ENCODE measurements around the gene NPSR1.
"Not testable (repeated sequence)": the region's sequence is repeated elsewhere in the genome, so short reads cannot be mapped to it uniquely, and the experiment has no call there.

Gene NPSR1

DNA sequence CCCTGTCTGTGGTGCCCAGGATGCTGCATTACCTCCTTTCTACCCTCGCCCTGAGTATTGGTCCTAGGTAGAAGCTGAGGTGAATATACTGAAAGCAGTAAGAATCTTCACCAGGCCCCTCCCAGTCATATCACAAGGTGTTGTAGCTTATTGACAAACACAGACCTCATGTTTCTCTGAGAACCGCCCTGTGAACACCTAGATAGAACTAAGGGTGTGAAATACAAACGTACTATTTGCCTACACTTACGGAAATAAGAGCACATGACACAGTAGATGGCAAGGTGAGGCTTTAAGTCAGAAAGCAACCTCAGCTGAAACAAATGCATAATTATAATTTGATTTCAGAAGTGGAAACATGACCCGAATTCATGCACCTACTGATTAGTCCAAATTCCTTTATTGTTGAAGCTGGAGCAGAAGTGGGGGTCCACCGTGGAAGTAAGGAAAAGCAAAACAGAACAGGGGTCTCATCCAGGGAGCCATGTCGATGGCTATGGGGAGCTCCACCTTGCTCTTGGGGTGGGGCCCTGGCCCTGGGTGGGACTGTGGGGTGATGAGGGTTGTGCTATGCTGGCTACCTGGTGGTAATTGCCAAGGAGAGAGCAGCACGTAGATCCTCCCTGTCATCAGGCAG, at the start of gene NPSR1:
TSS of gene NPSR1 (plus strand) at position 587 of the 637 bp plus-strand sequence. CDS start 195 bp downstream, outside the sequence.
- no peak for DNase-seq (ENCODE audit: low read depth)

DNA sequence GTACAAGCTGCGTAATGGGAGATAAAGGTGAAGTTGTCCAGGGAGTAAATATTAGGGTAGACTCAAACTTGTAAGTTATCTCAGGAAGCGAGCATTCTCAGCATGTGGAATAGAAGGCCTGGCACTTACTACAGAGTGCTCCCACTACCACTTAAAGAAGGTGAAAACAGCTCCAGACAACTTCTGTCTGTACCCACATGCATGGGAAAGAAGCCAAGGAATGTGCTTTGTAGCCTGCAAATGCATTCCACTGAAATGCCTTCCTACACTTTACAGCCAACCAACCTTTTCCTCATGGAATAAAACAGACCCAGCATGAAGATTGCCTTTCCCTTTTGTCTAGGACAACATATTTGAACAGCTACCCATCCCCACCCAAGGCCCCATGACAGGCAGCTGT, 45.4 kb upstream of the NPSR1 start:
- DNase-seq (ENCODE audit: low read depth): no peak

GRCh38 chr7:34620425-34620824, 37.6 kb upstream of the NPSR1 start:
- no peak for DNase-seq (ENCODE audit: low read depth)

- DNase-seq (ENCODE audit: low read depth): no peak
Observed at GRCh38 chr7:34622182-34622581, 35.8 kb upstream of the NPSR1 start.

DNA sequence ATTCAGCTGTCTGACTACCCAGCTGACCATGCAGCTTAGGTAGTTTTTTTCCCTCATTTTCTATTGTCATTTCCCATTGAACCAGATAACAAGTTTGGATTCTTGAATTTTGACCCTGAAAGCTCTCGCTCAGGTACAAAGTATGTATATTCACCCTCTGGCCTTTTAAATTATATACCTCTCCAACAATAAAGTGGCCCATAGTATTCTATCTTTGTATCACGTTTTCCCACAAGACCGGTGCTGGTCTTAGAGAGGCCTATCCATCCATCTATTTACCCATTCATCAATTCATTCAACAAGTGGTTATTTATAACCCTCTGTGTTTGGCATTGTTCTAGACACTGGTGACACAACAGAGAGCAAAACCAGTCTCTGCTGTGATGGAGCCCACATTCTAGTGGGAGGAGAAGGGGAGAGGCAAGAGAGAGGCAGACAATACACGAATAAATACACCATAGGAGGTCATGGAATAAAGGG, 35.2 kb upstream of the NPSR1 start:
- DNase-seq (ENCODE audit: low read depth): no peak

GRCh38 chr7:34628618-34629017, 29.4 kb upstream of the NPSR1 start:
- DNase-seq (ENCODE audit: low read depth): not testable (repeated sequence)

DNA sequence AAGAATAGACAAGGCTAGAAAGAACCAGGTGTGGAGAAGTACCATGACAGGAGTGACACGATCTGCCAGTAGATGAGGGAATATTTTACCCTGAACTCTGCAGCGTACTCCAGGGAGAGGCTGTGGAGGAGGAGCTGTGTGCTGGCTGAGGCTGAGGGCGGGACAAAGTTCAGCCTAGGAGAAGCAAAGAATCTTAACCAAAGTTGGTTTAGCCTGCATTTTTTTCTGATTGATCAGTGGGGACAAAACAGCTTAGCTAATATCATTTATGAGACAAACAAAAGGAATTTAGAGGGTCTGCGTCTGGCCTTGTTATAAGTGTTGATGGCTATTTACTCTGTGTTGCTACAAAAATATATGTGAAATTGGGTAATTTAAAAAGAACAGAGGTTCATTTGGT, 5.2 kb upstream of the NPSR1 start:
- DNase-seq (ENCODE audit: low read depth): no peak

DNA sequence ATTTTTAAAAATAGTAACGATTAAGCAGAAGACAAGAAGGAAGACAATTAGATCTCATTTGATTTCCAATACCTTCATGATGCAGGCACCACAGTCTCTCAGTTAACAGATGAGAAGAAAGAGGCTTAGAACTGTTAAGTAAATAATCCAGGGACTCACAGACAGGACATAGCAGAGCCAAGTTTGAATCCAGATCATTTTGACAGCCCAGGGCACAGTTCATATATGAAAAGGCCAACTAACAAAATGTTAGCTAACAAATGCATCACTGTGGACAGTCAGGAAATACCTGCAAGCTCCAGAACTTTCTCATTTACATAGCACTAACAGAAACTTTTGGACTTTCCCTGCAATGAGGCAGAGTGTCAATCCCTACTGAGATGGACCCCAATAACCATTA, 4.2 kb upstream of the NPSR1 start:
- DNase-seq (ENCODE audit: low read depth): no peak

GRCh38 chr7:34655384-34655783, 2.6 kb upstream of the NPSR1 start:
- DNase-seq (ENCODE audit: low read depth): no peak

DNA sequence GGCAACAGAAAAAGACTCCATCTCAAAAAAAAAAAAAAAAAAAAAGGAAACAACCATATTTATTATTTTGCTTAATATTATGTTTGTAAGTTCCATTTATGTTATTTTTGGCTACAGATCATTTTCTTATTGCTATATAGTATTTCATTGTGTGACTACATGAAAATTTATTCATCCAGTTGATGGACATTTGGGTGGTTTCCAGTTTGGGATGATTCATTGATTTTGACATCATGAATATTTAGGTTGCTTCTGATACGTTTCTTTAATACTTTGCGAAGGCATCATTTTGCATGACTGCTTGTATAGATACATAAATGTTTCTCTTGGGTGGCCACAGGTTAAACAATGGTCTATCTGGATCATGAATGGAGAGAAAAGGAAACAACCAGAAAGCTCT, 2.0 kb upstream of the NPSR1 start:
- no peak for DNase-seq (ENCODE audit: low read depth)

DNA sequence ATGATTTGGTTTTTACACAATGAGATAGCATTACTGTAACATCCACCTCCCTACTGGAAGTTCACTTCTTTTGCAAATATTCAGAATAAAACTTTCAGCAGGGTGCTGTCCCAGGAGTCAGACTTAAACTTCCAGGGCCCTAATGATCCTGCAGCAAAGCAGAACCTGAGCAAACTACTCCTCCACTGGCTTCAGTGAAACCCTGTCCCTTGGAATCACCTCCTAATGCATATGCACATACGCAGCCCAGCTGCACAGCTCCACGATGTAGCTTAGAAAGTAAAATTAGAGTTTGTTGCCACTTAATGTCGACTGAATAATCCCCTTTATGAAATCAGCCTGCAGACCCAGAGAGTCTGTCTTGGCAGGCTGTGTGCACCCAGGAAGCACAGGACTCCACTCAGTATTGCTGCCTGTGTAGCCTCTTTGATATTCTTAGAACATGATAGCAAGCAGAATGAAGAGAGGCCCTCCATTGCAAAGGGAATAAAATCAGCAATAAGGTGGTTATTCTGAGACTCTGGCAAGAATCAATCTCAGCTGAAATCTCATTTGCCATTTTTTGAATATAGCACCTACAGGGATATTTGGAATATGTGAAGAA, 1.6 kb downstream of the NPSR1 start:
- DNase-seq (ENCODE audit: low read depth): no peak

- DNase-seq (ENCODE audit: low read depth): no peak
Observed at GRCh38 chr7:34662058-34662708, 4.2 kb downstream of the NPSR1 start.

DNA sequence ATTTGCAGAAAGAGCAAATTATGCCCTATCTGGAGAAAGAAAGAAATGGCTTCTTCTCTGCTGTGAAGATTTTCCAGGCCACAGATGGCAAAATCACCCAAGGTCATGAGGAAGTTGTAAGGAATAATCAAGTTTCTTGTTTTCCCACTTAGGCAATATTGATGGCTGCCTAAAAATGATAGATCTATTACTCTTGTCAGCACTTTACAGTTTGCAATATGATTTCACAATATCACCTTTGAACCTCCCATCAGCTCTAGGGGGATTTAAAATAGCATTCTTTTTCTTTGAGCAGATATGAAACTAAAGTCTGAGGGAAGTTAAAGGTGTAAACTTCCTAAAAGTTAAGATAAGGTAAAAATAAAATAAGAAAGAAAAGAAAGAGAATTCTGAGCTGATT, 6.7 kb downstream of the NPSR1 start:
- DNase-seq (ENCODE audit: low read depth): no peak

DNA sequence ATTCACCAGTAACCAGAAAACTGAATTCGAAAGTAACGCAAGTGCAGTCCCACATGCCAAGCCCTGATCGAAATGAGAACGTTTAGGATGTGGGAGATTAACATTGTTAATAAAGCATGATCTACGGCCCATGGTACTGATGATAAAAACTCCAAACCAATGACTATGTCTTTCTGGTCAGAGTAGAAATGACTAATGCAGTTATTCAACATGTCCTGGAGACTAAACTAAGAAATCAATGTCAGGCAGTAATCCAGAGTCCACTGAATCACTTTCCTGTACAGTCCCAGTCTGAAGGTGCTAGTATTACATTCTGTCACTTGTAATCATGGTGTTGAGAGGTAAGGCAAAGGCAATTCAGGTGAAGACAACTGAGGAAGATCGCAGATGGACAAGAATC, 14.4 kb downstream of the NPSR1 start:
- no peak for DNase-seq (ENCODE audit: low read depth)

DNA sequence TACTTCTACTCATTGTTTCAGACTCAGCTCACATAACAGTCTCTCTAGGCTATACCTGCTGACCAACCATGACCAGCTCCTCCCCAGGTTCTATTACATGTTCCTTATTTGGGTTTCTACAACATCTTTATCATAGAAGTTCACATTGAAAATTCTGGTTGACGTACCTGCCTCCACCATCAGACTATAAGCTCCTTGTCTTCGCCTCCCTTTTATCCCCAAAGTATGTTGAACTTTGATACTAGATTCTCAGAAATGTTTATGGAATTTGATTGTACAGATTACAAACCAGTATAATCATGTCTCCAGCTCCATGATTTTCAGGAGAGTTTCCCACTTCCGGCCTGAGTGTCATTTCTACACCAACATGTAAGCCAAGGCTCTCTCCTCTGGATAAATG, 15.0 kb downstream of the NPSR1 start:
- no peak for DNase-seq (ENCODE audit: low read depth)

DNA sequence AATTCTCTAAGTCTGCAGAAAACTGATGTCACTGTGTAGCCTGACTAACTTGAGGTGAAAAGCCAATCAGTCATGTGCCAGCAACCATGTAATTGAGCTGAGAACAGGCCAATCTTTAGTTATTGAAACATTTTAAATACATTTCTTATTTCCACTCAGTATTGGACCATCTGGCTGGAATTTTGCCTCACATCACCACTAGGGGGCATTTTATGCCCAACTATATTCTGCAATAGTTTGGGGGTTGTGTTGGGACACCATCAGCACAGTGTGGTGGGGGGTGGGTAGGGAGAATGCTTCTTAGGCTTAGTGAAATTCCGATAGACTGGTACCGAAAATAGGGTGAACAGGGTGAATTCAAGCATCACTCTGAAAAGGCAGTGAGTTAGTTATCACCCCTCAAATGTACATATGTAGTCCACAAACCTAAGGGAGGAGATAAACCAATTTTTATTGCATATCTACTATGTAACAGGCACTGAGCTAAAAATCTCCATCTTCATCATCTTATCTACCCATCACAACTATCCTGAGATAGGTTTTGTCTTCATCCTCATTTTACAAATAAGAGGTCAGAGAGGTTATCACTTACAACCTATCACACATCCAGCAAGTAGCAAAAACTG, 17.8 kb downstream of the NPSR1 start:
- DNase-seq (ENCODE audit: low read depth): no peak

DNA sequence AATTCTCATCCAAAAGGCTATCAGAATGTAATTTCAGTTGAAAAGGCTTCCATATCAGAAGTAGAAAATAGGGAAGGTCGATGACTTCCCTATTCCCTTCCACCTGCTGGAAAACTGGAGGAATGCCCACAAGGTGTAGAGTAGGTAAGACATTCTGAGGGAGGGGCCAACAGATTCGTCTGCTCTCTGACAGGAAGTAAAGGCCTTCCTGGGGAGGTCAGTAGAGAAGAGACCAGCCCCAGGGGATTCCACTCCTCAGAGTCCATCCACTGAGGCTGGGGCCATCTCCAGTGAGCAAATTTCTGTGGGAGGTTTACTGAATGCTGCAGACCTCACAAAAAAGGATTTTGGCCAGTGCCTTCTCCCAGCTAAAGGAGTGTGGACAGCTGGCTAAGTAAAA, 19.5 kb downstream of the NPSR1 start:
- DNase-seq (ENCODE audit: low read depth): no peak

DNA sequence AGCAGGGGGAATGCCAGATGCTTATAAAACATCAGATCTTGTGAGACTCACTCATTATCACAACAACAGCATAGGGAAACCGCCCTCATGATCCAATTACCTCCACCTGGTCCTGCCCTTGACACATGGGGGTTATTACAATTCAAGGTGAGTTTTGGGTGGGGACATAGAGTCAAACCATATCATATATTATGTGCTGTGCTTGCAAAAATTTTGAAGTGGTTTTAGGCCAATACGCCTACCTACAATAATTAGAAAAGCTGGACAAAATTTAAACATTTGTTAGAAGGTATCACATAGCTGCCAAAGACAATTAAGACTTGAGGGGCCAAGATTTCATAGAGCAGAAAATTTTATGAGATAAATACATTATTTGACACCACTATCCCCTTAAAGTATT, 29.5 kb downstream of the NPSR1 start:
- DNase-seq (ENCODE audit: low read depth): no peak

GRCh38 chr7:34696415-34696814, 38.4 kb downstream of the NPSR1 start:
- DNase-seq (ENCODE audit: low read depth): no peak

- no peak for DNase-seq (ENCODE audit: low read depth)
Observed at GRCh38 chr7:34709771-34710170, 51.8 kb downstream of the NPSR1 start.

DNA sequence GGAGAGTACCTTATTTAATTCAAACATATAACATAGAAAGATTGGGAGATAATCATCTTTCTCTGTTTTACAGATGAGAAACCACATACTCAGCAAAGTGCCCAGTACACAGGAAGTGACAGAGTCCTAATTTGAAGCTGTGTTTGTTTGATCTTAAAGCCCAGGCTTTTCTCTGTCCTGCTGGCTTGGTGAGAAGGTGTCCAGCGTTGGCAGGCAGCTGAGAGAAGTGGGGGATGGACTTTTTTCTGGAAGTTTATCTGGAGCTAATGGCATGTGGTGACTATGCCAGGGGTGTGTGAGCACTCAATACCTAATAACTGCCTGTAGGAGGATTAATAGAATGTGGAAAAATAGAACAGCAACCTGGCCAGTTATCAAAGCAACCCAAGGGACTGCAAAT, 60.8 kb downstream of the NPSR1 start:
- peak; percentile 3 for DNase-seq (ENCODE audit: low read depth)

DNA sequence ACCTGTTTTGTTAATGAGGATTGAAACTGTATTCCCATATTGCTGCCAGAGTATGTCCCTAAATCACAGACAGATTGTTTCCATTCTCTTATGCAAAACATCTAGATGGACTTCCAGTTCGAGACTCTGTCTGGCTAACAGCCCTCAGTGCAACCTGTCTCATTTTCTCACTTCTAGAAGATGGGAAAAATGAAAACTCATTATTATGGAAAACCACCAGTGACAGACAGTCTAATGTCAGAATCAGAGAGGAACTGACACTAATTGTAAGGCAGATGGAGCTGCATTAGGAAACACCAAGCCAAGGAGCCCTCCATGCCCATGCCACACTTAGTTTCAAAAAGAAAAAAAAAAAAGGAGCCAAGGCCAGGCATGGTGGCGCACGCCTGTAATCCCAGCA, 61.6 kb downstream of the NPSR1 start:
- no peak for DNase-seq (ENCODE audit: low read depth)

DNA sequence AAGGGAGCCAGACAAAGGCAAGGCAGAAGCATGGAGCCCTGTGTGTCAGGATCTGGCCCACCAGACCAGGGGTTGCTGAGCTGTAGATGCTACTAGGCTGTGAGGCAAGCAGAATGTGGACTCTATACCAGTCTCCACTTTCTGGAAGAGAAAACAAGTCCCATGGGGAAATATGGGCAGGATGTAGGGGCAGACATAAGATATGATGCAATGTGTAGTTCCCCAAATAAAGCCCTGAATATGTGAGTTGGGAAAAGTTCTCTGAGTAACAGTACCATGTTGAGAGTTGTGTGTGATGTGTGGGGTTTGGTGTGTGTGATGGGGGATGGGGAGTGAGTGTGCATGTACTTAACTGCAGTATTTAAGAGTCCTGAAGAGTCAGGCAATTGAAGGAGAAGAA, 62.3 kb downstream of the NPSR1 start:
- DNase-seq (ENCODE audit: low read depth): no peak

Measured in CMK (cell line).